NCI-H1092 treated with DMSO at 0.1 percent for 48 hours (cell line): ENCODE data around the gene PLXNB1.
"Not testable (repeated sequence)": the region's sequence is repeated elsewhere in the genome, so short reads cannot be mapped to it uniquely, and the experiment has no call there.

Experiments
- DNase-seq: peaks from one replicate; lab custom pipeline; 2025; lab: John Stamatoyannopoulos, UW

Gene PLXNB1

GRCh38 chr3:48405971-48406370 lies 23.9 kb downstream of the PLXNB1 start:
- no peak for DNase-seq

DNA sequence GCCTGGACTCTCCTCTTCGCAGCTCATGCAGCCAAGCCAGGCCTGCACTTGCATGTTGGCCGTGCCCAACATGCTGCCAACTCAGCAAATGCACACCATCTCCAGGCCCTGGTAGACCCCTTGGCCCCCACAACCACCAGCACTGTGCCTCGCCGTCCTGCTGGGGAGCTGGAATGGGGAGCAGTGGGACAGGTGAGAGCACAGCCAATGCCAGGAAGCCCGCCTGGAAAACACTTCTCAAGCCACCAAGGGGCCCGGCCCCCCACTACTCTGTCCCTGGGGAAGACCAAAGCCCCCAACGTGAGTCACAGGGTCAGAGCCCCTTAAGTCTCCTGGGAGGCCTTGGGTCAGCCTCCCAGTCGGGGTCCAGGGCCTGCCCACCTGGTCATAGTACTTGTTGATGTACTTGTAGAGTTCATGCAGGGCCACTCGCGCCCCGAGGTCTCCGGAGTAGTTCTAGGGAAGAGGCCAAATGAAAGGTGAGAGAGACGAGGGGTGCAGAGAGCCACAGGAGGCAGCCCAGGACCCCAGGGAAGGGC lies 24.5 kb downstream of the PLXNB1 start:
- DNase-seq: no peak

GRCh38 chr3:48404440-48405342 lies 25.2 kb downstream of the PLXNB1 start:
- no peak for DNase-seq

GRCh38 chr3:48403533-48404439 lies 26.1 kb downstream of the PLXNB1 start:
- DNase-seq: no peak

DNA sequence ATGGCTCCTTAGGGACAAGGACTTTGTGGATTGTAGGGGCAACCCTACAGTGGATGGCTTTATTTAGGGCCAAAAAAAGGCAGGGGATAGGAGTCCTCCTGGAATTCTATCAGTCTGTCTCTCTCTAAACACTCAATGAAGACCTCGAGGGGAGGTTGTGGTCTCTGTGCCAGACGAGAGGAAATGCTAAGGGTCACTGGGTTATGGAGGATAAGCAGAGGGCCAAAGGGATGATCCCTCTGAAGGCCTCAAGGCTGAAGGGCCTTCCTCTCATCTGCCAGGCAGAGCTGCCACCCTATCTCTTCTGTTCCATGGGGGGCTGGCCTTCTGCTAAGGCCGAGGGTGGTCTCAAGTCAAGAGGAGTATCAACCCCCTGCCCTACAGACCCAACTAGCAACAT lies 27.0 kb downstream of the PLXNB1 start:
- no peak for DNase-seq

- no peak for DNase-seq
Observed at GRCh38 chr3:48402281-48402732, 27.6 kb downstream of the PLXNB1 start.

DNA sequence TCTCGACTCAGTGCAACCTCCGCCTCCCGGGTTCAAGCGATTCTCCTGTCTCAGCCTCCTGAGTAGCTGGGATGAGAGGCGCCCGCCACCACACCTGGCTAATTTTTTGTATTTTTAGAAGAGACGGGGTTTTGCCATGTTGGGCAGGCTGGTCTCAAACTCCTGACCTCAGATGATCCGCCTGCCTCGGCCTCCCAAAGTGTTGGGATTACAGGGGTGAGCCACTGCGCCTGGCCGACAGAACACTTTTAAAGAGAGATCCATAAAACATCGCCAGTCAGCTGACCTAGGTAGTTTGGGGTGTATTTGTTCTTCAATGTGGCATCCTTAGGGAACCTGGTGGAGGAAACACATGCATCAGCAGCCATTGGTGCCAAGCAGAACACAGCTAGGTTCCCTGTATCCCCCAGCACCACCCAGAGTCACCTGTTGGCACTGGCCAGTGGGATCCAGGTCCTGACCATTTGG lies 28.4 kb downstream of the PLXNB1 start:
- not testable (repeated sequence) for DNase-seq

DNA sequence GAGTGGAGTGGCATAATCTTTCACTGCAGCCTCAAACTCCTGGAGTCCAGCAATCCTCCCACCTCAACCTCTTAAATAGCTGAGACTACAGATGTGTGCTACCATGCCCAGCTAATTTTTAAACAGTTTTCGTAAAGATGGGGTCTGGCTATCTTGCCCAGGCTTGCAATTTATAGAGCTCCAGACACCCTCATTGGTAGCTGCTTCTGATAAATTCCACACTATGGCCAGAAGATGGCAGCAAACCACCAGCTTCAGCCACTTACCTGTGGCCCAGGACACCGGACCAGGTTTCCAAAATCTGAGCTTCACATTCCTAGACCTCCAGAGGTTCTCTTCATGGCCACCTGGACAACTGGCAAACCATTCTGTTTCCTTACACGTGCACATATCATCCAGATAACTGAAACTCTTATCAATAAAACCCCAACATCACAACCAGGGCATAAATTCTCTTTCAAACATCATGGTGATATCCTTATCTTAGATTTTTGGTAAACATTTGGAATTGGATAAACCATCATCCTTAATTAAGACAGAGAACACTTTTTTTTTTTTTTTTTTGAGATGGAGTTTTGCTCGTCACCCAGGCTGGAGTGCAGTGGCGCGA lies 29.0 kb downstream of the PLXNB1 start:
- DNase-seq: peak; percentile 2

DNA sequence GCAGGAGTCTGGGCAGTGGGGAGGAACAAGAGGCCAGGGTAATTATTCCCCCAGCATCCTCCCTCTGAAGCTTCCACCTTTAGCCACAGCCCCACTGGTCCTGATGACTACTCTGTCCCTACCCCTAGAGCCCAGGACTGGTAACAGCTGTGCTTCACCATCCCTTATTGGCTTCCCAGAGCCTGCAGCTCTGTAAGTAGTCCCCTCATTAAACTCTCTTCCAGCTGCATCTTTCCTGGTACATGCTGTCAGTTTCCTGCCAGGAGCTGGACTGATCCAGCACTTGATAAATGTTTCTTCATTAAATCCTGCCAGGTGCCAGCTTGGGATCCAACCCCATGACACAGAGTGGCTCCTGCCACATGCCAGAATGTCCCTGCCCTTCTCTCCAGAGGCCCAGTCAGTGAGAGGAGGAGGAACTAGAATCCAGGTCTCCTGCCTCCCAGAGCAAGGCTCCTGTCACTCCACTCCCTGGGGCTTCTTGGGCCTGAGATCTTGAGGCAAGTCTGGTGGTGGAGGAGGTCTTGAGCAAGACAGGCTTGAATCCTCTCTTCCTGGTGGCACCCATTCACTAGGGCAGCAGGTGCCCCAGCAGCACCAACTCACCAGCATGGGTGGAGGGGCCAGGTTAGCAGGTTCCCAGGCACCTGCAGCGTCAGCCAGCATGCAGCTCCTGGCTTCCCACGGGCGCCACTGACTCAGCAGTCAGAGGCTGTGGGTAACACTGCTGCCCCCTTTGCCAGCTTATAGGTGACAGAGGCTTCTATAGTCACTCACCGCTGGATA lies 30.3 kb downstream of the PLXNB1 start:
- DNase-seq: no peak

DNA sequence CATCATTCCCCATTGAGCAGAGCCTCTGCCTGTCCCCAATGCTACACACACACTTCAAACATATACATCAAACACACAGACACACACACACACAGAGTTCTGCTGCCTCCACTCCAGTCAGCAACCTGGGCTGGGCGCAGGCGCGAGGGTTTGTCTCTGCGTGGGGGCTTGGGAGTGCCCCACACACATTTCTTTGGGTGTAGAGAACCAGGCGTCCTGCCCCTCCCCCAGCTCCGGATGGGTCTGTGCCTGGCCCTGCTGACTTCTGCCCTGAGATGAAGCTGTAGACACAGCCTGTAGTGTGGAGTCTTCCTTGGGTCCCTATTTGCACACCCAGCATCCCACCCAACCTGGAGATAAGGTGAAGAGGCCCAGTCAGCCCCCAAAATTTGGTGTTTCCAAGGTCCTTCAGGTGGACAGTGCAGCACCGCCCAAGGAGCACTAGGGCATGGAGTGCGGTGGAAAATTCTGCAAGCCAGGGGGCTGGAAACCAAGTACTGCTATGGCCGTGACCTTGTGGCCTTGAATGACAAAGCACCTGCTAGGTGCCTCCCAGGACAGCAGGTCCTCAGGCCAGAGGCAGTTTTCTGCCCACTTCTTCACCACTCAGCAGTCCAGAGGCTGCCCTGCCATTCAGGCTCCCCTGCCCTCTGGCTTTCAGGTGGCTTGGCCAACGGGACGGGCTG lies 31.0 kb downstream of the PLXNB1 start:
- DNase-seq: no peak

GRCh38 chr3:48397767-48398681 lies 31.9 kb downstream of the PLXNB1 start:
- DNase-seq: no peak

DNA sequence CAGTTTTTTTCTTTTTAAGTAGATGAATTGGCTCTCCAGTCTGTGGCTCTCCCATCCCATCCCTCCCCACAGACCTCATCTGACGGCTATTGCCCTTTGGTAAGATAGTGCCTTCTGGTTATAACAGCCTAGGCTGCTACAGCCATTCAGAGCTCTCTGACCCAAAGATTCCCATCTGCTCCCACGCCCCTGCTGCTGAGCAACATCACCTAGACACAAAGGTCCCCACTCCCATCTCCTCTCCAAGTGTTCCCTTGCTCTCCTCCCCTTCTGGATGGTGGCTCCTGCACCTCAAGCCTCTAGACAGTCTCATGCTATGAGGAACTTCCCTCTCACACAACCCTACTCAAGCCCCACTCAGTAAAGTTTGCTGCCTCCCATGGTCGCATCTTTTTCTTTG lies 34.2 kb downstream of the PLXNB1 start:
- no peak for DNase-seq

DNA sequence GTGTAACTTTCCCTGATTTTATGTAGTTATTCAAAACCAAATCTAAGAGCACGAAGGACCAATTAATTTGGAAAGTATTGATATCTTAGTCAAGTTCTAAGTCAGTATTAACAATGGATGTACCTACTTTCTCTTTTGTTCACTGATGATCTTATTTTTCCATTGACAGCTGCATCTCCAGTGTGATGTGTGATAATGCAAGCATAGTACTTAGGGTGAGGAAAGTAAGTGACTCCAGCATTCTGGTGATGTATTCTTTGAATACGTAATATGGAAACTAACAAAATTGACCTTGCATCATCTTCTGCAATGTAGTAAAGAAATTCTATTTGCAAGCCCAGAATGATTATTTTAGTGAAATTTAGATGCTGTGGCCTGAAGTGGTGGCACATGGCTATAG lies 35.5 kb downstream of the PLXNB1 start:
- no peak for DNase-seq

DNA sequence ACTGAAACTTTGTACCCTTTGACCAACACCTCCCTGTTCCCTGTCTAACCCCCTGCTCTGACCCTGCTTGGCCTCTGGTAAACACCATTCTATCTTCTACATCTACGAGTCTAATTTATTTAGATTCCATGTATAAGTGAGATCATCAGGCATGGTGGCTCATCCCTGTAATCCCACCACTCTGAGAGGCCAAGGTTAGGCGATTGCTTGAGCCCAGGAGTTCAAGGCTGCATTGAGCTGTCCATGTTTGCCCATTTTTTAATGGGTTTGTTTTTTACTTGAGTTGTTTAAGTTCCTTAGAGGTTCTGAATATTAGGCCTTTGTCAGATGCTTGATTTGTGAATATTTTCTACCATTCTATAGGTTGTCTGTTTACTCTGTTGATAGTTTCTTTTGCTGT lies 40.9 kb downstream of the PLXNB1 start:
- no peak for DNase-seq

- no peak for DNase-seq
Observed at GRCh38 chr3:48387634-48388033, 42.3 kb downstream of the PLXNB1 start.

DNA sequence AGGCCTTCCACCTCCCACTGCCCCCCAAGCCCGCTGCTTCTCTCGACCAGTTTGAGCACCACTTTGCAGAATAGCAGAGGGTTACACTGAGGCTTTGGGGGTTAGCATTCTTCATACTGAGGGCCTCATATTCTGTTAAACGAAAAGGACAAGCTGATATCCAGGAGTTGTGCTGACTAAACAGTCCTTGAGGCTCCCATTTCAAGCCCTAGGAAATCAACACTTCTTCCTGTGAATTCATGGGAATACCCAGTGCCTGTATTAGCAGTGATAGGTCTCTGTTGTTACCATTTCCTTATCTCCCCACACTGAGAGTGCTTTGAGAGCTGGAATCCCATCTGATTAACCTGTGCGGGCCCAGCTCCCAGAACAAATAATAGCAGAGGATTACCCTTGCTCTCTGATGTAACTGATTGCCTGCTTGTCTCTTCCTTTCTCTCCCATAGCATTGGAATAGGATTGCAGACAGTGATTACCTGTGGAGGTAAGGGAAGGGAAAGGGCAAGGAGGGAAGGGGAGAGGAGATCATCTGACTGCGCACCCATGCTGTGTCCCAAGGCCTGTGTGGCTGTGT lies 56.9 kb downstream of the PLXNB1 start:
- DNase-seq: no peak

DNA sequence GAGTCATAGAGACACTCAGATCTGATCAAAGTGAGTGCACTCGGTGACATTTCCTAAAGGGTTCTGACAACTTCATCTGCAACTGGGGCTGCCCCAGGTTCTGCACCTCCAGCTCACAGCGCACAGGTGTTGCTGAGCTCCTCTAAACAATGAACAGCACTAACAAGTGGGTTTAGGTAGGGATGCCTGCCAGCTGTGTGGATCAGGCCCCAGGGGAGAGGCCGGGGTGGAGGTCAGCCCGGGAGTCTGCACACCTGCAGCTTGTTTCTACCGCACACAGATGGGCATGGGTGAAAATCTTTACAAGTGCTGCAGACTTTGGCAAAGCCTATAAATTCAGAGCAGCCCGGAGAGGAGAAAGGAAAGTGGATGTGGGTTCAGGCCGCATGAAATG lies 57.5 kb downstream of the PLXNB1 start:
- no peak for DNase-seq

- no peak for DNase-seq
Observed at GRCh38 chr3:48371651-48372376, 58.1 kb downstream of the PLXNB1 start, which contains the start of gene FBXW12. Gene FBXW12 (plus strand): TSS chr3:48372219. CDS start chr3:48372768, 549 bp downstream.
